Left cardiac atrium (tissue), 4 donors: Measurements from ENCODE around the gene RGS6. TPM values are rescaled to one million over a fixed set of nuclear protein-coding genes. Genes with fewer than 3 reads are reported as not detected.

ENCODE experiments used
- ATAC-seq, 2 donors: fragments of 200-7000 bp; cut with Tn5 transposase; one replicate each; pipeline ENCODE4 v1.9.1; 2020; ENCODE audit warnings: mild to moderate bottlenecking in 2 of 2, moderate library complexity in 2 of 2
- DNase-seq: peaks from one replicate; pipeline ENCODE4 v3.0.0-alpha.2; 2020
- intact Hi-C, 2 donors: fragments of 100-400 bp; cut with DNase I; formaldehyde crosslinking; loops; one replicate each; pipeline versions ENCODE4 v1.14.1 to v1.15.1; 2022 to 2023
- total RNA-seq, 2 donors: library from RNA; stranded (reverse); fragmentation: NEBNext Ultra II Directional; extraction: Animal tissue kit (Norgen Biotek cat#: 25700); gene quantifications; one replicate each; pipeline ENCODE4 v1.2.1, GENCODE V29; 2021
- donor health status: DM: no; HTN: yes; CAD: no.
- donor health status: DM: no; HTN: yes; CAD: no; lungs with severe emphysema.
- donor health status: DM: yes; HTN: yes; CAD: no.
- donor health status: Dilated cardiomyopathy.

Gene RGS6
- total RNA-seq, 2 donors from 2014 or later = 12.4 to 18.5 TPM

DNA sequence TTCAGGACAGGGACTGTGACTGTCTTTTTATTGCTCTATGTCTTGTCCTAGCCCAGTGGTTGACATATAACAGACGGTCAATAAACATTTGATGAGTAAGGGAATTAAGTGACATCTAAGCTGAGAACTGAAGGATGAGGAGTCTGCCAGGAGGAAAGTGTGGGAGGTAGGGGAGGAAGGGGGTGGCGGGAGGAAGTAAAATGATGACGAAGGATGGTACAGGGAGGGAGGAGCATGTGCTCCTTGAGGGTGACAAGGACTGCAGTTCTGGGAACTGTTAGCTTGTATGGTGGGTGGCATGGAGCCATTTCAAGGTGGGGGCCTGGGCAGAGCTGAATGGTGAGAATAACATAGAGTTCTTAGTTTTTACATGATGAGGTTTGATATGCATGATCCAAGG, 64.4 kb downstream of the RGS6 start:
- DNase-seq = no peak
- ATAC-seq = no peak
- intact Hi-C loops = no loop called here

DNA sequence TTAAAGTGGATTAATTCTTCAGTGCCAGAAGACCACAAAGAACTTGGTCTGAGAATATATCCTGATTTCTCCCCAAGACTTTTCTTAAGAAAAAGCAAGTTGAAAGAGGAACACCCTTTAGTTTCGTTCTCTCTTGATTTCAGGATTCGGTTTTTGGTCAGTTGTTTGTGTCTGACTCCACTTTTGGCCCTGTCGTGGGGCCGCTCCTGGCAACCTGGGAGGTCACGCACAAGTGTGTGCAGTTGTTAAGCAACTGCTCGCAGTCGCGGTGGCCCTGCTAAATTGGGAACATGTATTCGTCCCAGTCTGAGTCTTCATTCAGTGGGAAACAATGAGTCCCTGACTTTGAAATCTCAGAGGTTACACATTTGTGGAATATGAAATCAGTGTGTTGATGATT, 68.7 kb downstream of the RGS6 start:
- peak; percentile 49 for DNase-seq
- intact Hi-C loops = no loop called here
- peak; percentile 71 to 75 for ATAC-seq

DNA sequence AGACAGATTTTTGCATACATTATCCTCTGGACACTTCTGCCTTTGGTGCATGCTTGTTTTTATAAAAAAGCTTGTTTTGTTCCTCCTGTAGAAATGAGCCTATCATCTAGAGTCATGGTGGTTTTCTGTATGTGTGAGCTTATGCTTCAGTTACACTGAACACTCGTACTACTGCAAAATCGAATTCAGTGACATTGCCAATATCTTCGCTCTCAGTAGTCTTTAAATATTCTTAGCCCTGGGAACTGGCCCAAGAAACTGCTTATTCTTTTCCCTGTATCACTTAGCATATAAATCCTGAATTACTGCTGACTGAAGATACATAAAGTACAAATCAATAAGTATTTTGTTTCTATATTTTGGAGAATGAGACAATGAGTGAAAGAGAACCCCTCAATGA, 70.5 kb downstream of the RGS6 start:
- no peak for ATAC-seq
- intact Hi-C loops = no loop called here
- DNase-seq = no peak

DNA sequence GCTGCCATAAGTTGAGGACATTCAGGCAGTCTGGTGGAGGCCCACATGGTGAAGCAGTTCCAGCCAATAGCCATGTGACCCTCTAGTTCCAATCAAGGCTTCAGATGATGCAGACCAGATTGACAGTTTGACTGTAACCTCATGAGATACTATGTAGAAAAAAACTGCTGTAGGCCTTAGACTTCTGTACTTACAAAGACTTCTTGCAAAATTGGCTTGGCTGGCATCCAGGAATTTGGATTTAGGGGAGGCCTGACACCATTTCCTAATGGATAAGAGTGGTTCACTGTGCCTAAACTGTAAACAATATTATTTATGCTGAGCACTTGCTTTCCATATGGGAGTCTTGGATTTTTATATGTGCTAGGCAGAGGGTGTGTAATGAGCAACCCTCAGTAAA, 76.4 kb downstream of the RGS6 start:
- intact Hi-C loops = no loop called here
- DNase-seq (no peak), ATAC-seq (no peak)

DNA sequence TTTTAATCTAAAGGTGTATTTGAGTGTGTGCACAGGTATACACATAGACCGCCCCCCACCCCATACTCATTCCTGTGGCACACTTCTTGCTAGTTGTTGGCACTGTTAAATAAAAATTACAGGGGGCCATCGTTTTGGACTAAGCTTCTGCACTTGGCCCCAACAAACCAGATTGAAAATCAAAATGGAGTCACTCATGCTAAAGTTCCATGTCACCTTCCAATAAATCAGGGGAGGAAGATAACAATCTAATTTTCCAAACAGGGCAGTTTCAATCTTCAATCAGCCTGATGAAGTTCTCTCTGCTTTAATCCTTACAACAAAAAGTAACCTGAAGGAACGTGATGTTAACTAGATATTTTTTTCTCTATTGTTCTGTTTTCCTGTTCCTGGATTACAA, 78.2 kb downstream of the RGS6 start:
- ATAC-seq = no peak
- intact Hi-C loops = no loop called here

DNA sequence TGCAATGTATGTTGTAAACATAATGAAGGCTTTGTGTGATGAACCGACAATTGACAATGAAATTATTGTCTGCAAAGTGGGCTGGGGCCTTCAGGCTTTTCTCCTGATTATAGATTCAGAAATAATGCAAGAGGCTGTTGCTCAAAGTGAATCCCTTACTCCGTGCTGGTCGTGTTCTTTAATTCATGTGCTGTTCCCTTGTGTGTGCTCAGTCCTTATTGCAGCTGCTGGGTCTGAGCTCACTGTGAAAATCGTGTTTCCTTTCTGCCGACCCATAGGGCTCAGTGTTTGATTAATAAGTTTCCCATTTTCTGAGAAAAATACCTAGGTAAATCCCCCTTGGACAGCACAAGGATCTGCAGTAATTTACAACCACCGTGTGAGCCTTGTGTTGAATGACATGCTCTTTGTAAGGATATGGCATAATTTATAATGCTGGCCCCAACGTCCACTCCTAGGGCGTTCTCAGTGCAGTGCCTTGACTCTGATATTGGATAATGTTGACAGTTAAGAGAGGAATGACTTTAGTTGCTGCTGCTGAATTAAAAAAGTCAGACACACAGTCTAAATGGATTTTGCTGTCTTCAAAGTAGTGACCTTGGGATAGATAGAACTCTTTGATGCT, 81.6 kb downstream of the RGS6 start:
- intact Hi-C loops = no loop called here
- no peak for ATAC-seq

More for the DNA sequence above, 78.2 kb downstream of the RGS6 start:
- DNase-seq = no peak

DNA sequence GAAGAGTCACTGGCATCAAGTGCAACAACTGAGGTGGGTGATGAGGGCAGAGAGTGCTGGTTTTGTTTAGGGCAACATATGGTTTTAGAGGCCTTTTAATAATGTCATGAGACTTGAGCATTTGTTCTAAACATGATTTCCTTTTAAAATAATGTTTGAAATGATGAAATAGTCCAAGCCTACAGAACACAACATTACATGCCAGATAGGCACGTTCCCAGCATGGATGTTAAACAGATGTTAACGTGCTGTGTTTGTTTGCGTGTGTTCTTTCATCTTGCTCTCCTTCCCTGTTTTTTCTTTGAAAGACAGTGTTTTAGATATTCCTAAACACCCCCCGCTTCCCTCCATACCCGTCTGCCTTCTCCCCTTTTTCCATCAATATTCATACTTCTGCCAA, 82.3 kb downstream of the RGS6 start:
- ATAC-seq = no peak
- intact Hi-C loops = no loop called here
- no peak for DNase-seq

More for the DNA sequence above, 81.6 kb downstream of the RGS6 start:
- DNase-seq = no peak

DNA sequence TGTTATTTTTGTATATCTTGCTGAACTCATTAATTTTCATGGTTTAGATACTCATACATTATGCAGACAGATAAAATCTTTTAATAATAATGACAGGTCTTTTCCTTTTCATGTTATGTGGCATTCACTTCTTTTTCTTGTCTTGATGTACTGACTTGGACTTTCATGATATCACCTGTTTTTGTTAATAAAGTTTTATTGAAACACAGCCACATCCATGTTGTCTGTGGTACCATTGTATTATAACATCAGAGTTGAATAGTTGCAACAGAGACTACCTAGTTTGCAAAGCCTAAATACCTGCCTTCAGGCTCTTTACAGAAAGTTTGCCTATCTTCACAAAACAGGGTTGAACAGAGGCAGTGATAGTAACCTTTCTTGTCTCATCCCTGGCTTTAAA, 85.1 kb downstream of the RGS6 start:
- intact Hi-C loops = no loop called here
- no peak for ATAC-seq
- no peak for DNase-seq

DNA sequence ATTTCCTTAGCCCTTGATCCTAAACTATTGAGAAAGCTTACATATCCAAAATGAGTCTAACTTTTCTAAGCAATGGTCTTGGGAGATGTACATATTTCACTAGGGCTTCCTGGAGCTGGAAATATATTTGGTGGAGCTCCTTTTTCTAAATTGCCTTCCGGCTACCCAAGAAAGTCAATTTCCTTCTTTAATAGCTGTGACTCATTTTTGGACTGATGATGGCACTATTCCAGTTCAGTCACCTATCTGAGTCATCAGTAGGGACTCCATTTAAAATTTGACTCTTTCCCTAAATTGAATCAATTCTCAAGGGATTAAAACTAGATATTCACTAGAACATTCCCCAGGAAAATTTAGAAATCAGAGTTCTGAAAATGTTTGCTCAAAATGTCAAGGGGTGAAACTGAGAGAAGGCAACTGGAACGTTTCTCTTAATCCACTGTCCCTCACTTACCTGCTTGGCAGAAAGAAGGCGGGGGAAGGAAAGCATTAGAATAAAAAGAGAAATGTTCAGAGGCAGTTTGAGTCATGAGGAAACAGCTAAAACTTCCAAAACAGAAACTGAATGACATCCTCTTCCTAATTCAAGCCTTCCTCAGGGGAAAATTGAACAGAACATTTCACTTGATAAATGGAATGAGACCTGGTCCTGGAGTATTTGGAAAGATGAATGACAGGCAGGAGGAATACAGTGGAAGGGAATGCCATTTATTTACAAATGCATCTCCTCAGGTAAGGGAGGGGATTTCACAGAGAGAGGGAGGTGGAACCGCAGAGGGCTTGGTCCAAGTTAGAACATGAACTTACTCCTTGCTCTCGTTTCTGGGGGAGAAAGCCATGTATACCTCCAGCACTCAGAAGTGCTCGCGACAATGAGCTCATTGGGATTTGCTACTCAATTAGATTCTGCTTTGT, 91.2 kb downstream of the RGS6 start:
- intact Hi-C loops = loop anchor here in 1 of 2 donors (2.0 to 10.0 kb wide), 2 partner anchors 269 to 401 kb away; no protein-coding TSS in a partner anchor

DNA sequence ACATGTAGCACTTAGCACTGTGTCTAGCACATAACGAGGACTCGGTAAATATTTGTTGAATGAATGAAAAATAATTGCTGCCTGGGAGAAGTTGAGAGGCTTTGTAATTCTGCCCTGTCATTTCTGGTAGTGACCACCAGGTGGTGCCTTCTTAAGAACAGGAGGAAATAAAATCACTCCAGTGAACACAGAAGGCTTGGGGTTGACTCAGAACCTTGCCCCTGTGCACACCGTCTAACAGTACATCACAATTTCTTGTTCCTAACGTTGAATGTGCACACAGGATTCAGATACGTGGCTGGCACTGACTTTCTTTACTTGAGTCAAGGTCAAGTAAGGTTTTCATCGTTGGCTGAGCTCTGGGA, 91.8 kb downstream of the RGS6 start:
- ATAC-seq (peak in 1 of 2 donors; percentile 72), DNase-seq (no peak)
- intact Hi-C loops = loop anchor here in 1 of 2 donors (2.0 to 10.0 kb wide), 2 partner anchors 269 to 401 kb away; no protein-coding TSS in a partner anchor

More for the DNA sequence above, 91.2 kb downstream of the RGS6 start:
- peak in 1 of 2 donors; percentile 21 for ATAC-seq
- DNase-seq = no peak

DNA sequence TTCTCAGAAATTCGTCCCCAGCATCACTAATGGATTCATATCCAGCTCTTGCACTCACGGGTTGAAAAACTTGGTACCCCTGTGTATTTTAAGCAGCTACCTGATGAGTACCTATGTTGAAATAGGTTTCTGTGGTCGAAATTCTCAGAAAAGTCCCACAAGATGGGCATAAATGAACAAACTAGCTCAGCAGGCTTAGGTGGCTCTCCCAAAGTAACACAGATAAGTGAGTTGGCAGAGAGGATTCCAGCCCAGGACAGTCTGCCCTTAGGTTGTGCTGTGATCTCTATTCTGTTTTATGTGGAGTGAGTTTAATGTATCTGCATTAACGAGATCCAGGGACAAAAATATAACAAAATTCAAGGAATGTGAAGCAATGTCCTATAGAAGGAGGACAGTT, 92.3 kb downstream of the RGS6 start:
- ATAC-seq = peak in 1 of 2 donors; percentile 65
- intact Hi-C loops = loop anchor here in 1 of 2 donors (2.0 to 10.0 kb wide), 2 partner anchors 268 to 400 kb away; no protein-coding TSS in a partner anchor

DNA sequence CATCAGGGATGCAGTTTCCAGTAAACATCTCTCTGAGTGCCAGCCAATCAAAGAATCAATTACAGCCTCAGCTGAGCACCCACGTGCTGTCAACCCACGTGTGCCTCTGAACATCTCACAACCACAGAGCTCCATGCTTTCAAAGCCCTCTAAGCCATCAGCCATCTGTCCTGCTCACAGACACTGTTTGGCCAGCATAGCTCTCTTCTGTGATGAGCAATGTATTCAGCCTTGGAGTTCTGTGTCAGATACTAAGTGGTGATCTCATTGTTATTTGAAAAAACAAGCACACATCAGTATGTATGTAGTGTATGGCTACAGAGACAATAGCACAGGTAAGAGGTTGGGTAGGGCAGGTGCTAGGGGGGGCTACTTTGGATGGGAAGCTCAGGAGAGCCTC, 94.3 kb downstream of the RGS6 start:
- DNase-seq (no peak), ATAC-seq (no peak)
- intact Hi-C loops = loop anchor here in 1 of 2 donors (10.0 kb wide), 1 partner anchor 398 kb away; no protein-coding TSS in a partner anchor

More for the DNA sequence above, 92.3 kb downstream of the RGS6 start:
- DNase-seq = no peak

DNA sequence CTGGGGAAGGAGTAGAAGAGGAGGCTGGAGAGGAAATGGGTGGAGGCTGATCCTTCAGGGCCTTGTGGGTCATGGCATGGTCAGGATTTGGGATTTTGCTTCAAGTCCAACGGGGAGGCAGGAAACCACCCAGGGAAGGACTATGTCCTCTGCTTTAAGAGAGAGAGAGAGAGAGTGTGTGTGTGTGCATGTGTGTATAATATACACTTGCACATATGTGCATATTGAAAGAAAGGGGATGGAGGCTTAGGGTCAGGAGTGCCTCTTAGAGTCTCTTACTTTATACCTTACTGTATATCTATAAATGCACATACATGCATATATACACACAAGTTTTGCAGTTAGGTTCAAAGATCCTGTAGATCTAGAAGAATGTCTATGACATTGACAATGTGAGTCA, 94.8 kb downstream of the RGS6 start:
- ATAC-seq (no peak), DNase-seq (no peak)
- intact Hi-C loops = loop anchor here in 1 of 2 donors (10.0 kb wide), 1 partner anchor 398 kb away; no protein-coding TSS in a partner anchor

DNA sequence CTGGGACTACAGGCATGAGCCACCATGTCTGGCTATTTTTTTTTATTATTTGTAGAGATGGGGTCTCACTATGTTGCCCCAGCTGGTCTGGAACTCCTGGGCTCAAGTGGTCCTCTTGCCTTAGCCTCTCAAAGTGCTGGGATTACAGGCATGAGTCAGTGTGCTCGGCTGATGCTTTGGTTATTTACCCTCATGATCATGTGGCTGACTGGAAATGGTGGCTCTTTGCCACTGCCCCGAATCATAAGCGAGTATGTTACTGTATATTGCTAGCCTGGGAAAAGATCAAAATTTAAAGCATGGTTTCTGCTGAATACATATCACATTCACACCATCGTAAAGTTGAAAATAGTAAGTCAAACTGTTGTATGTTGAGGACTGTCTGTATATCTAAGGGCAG, 101.1 kb downstream of the RGS6 start:
- intact Hi-C loops = no loop called here
- DNase-seq (no peak), ATAC-seq (no peak)

DNA sequence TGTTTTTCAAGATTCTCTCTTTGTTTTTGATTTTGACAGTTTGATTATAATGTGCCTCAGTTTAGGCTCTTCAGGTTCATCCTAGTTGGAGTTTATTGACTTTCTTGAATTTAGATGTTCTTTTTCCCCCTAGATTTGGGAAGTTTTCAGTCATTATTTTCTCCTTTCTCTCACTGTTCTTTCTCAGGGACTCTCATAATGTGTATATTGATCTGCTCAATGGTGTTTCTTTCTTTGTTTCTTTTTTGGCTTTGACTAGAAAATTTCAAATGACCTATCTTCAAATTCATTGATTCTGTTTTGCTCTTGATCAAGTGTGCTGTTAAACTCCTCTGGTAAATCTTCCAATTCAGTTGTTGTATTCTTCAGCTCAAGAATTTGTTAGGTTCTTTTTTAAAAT, 108.3 kb downstream of the RGS6 start:
- DNase-seq = no peak
- intact Hi-C loops = no loop called here
- no peak for ATAC-seq

DNA sequence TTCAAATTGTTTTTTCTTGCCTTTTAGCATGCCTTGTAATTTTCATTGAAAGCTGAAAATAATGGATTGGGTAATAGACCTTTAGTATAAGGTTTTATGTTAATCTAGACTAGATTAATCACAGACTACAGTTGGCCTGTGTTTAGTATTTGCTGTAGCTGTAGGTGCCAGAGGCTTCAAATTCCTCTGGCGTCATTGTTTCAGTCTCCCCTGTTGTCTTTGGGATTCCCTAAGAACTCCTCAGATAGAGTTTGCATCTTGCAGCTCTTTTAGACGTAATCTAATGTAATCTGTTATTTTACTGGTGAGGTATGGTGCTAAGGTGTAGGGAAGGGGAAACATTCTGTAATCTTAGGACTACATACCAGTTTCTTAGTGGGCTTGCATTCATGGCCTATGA, 113.0 kb downstream of the RGS6 start:
- DNase-seq = no peak
- ATAC-seq = no peak
- intact Hi-C loops = no loop called here

DNA sequence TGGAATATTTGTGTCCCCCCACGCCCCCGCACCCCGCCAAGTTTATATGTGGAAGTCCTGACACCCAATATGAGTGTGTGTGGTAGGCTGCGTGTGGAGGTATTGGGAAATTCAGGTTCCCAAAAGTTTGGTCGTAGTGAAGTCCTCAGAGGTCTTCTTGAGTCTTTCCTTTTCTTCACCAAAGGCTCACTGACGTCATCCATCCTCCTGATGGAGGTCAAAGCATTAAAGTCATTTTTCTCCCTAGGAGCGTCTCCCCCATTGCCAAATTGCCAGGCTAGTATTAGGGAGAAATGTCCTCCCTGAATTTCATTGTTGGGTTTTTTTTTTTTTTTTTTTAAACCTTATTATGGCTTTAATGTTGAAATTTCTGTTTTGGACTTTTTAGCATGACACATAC, 113.7 kb downstream of the RGS6 start:
- no peak for DNase-seq
- intact Hi-C loops = no loop called here
- no peak for ATAC-seq

DNA sequence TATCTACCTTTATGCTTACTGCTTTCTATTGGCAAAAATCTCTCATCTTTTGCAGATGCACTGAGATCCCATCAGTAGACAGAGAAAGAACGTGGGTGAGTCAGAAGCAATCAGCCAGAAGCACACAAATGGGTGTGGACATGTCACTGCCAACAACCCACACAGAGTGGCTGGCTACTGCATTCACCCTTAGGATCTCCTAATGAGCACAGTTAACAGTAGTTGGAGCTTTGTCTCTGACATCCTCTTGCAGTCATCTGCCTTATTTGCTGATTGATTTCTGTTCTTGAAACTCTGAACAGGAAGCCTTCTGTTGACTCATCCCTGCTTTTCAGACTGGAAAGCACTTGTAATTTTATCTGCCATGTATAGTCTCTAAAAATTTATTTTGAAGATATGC, 117.2 kb downstream of the RGS6 start:
- intact Hi-C loops = no loop called here
- DNase-seq (no peak), ATAC-seq (peak in 1 of 2 donors; percentile 83)

DNA sequence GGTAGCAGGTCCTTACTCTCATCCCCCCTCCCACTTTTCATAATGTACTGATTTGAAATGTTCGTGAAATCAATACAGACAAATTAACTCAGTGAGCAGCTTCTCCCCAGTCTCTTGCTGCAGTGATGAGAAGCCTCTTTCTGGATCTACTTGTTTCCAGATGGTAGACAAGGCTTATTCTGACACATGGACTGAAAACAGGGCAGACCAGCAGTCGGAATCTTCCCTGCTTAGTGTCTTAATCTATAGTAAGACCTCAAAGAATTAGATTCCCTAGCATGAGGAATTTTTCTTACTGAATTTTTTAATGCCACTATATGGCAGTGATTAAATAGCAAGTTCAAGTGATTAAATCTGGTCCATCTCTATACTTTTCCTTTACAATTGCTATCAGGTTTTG, 120.1 kb downstream of the RGS6 start:
- DNase-seq (no peak), ATAC-seq (no peak)
- intact Hi-C loops = no loop called here

DNA sequence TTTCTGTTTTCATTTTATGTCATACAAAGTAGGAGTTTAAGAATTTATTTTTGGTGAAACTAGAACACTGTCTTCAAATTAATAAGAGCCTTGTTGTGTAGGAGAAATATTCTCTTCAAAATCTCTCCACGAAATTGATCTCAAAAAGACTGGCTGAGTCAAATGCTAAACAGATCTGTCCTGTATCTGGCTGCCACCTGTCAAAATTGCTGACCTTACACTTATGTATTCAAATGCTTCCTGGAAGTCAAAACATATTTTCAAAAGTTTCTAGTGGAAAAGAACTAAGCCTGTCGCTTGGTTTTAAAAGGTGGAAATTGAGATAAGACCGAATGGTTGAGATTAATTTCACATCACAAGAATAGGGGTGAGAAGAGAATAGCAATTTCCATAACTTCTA, 121.4 kb downstream of the RGS6 start:
- no peak for ATAC-seq
- no peak for DNase-seq
- intact Hi-C loops = no loop called here
